Measurements from ENCODE around the gene ACAD8. TPM values are rescaled to one million over a fixed set of nuclear protein-coding genes. Genes with fewer than 3 reads are reported as not detected.

ACAD8 gene
- total and polyA plus RNA-seq, 8 donors, result 31.5 to 48.8 (median 38.8) TPM

GRCh38 chr11:134313821-134314607 lies 60.6 kb downstream of the ACAD8 start:
- TF ChIP-seq CTCF (IDR thresholded peaks at IDR 0.05), result no peak
- no peaks in the 10 kb centered on the region for H3K4me1 ChIP-seq

More at GRCh38 chr11:134313821-134314607, 60.6 kb downstream of the ACAD8 start:
- intact Hi-C loops (cut with DNase I), result no loop called here
- peak in 1 of 4 donors; percentile 36 for DNase-seq
- peak; percentile 17 for ATAC-seq
- H3K36me3 ChIP-seq, result no peaks in the 10 kb centered on the region
- H3K27ac ChIP-seq, result no peak overlapping the region
- no peak overlapping the region for H3K4me3 ChIP-seq
- H3K9me3 ChIP-seq, result peaks cover 0 to 9% of the 10 kb centered on the region in 2 donors
- no peaks in the 10 kb centered on the region for H3K27me3 ChIP-seq

Other genes starting within 250 kb of the ACAD8 start
- gene JAM3, start 184.5 kb upstream of the ACAD8 start, total RNA-seq, result 10 to 100 TPM; 29.4 to 31.2 TPM
- 10 to 100 TPM; 70.2 to 85.4 (median 74.0) TPM for gene JAM3, start 184.5 kb upstream of the ACAD8 start, polyA plus RNA-seq (ENCODE audit: insufficient read length in 6 of 6)
- gene NCAPD3, start 29.6 kb upstream of the ACAD8 start, total RNA-seq, result 10 to 100 TPM; 16.4 to 24.4 TPM
- gene NCAPD3, start 29.6 kb upstream of the ACAD8 start, polyA plus RNA-seq (ENCODE audit: insufficient read length in 6 of 6), result 10 to 100 TPM; 28.4 to 37.7 (median 33.4) TPM
- gene VPS26B, start 28.9 kb upstream of the ACAD8 start, total RNA-seq, result 10 to 100 TPM; 42.5 to 45.2 TPM
- 10 to 100 TPM; 52.8 to 64.8 (median 56.6) TPM for gene VPS26B, start 28.9 kb upstream of the ACAD8 start, polyA plus RNA-seq (ENCODE audit: insufficient read length in 6 of 6)
- gene THYN1, start 216 bp upstream of the ACAD8 start, total RNA-seq, result 10 to 100 TPM; 32.5 to 34.7 TPM
- gene THYN1, start 216 bp upstream of the ACAD8 start, polyA plus RNA-seq (ENCODE audit: insufficient read length in 6 of 6), result 10 to 100 TPM; 59.6 to 78.2 (median 63.4) TPM
- under 1 TPM; 0.12 to 0.29 TPM for gene GLB1L3, start 22.8 kb downstream of the ACAD8 start, total RNA-seq
- under 1 TPM in 4 of 6 donors, not detected in 2; 0.10 to 0.21 (median 0.15) TPM for gene GLB1L3, start 22.8 kb downstream of the ACAD8 start, polyA plus RNA-seq (ENCODE audit: insufficient read length in 6 of 6)
- 10 to 100 TPM; 10.3 to 11.9 TPM for gene GLB1L2, start 78.4 kb downstream of the ACAD8 start, total RNA-seq
- 1 to 10 TPM; 4.1 to 5.8 (median 4.9) TPM for gene GLB1L2, start 78.4 kb downstream of the ACAD8 start, polyA plus RNA-seq (ENCODE audit: insufficient read length in 6 of 6)
- under 1 TPM; 0.32 to 0.58 TPM for gene B3GAT1, start 158.7 kb downstream of the ACAD8 start, total RNA-seq
- under 1 TPM; 0.30 to 0.99 (median 0.48) TPM for gene B3GAT1, start 158.7 kb downstream of the ACAD8 start, polyA plus RNA-seq (ENCODE audit: insufficient read length in 6 of 6)